Measurements from ENCODE around the gene CDH4.

The CDH4 gene

GRCh38 chr20:61660559-61660958, 408.5 kb downstream of the CDH4 start:
- H3K27ac ChIP-seq = no peak overlapping the region
- H3K36me3 ChIP-seq = no peaks in the 10 kb centered on the region
- H3K4me1 ChIP-seq (ENCODE audit: control insufficient read depth in 1 of 2, insufficient read depth in 1 of 2, low read depth in 1 of 2, low read length in 1 of 2) = no peaks in the 10 kb centered on the region
- no peak overlapping the region for H3K4me3 ChIP-seq (ENCODE audit: low read depth in 1 of 2, low read length in 1 of 2)
- no peaks in the 10 kb centered on the region for H3K27me3 ChIP-seq
- no peaks in the 10 kb centered on the region for H3K9me3 ChIP-seq
- TF ChIP-seq CTCF (IDR thresholded peaks at IDR 0.05) = no peak

- Histone ChIP-seq H3K27ac (no peak overlapping the region), H3K9me3 (no peaks in the 10 kb centered on the region), H3K36me3 (no peaks in the 10 kb centered on the region), H3K4me3 (ENCODE audit: low read depth in 1 of 2, low read length in 1 of 2) (no peak overlapping the region), H3K27me3 (no peaks in the 10 kb centered on the region), H3K4me1 (ENCODE audit: control insufficient read depth in 1 of 2, insufficient read depth in 1 of 2, low read depth in 1 of 2, low read length in 1 of 2) (no peaks in the 10 kb centered on the region)
- TF ChIP-seq CTCF (IDR thresholded peaks at IDR 0.05) = no peak
Measured at GRCh38 chr20:61661025-61661424, 409.0 kb downstream of the CDH4 start.

GRCh38 chr20:61661583-61661982, 409.5 kb downstream of the CDH4 start:
- Histone ChIP-seq H3K4me3 (ENCODE audit: low read depth in 1 of 2, low read length in 1 of 2) (no peak overlapping the region), H3K4me1 (ENCODE audit: control insufficient read depth in 1 of 2, insufficient read depth in 1 of 2, low read depth in 1 of 2, low read length in 1 of 2) (no peaks in the 10 kb centered on the region), H3K36me3 (no peaks in the 10 kb centered on the region), H3K27me3 (no peaks in the 10 kb centered on the region), H3K9me3 (no peaks in the 10 kb centered on the region), H3K27ac (no peak overlapping the region)
- no peak for TF ChIP-seq CTCF (IDR thresholded peaks at IDR 0.05)

- no peaks in the 10 kb centered on the region for H3K4me1 ChIP-seq (ENCODE audit: control insufficient read depth in 1 of 2, insufficient read depth in 1 of 2, low read depth in 1 of 2, low read length in 1 of 2)
- H3K9me3 ChIP-seq = no peaks in the 10 kb centered on the region
- no peaks in the 10 kb centered on the region for H3K27me3 ChIP-seq
Measured at GRCh38 chr20:61662226-61662967, 410.3 kb downstream of the CDH4 start.

GRCh38 chr20:61662968-61663331, 410.9 kb downstream of the CDH4 start:
- Histone ChIP-seq H3K36me3 (no peaks in the 10 kb centered on the region), H3K4me1 (ENCODE audit: control insufficient read depth in 1 of 2, insufficient read depth in 1 of 2, low read depth in 1 of 2, low read length in 1 of 2) (no peaks in the 10 kb centered on the region), H3K27ac (no peak overlapping the region), H3K4me3 (ENCODE audit: low read depth in 1 of 2, low read length in 1 of 2) (no peak overlapping the region), H3K9me3 (no peaks in the 10 kb centered on the region), H3K27me3 (no peaks in the 10 kb centered on the region)
- TF ChIP-seq CTCF (IDR thresholded peaks at IDR 0.05) = no peak

More at GRCh38 chr20:61662226-61662967, 410.3 kb downstream of the CDH4 start:
- TF ChIP-seq CTCF (IDR thresholded peaks at IDR 0.05) = no peak
- Histone ChIP-seq H3K36me3 (no peaks in the 10 kb centered on the region), H3K27ac (no peak overlapping the region), H3K4me3 (ENCODE audit: low read depth in 1 of 2, low read length in 1 of 2) (no peak overlapping the region)
